ENCODE results near the gene HOXD1.

GRCh38 chr2:176234940-176235339, 46.5 kb downstream of the HOXD1 start:
- TF ChIP-seq, protein P1, sequence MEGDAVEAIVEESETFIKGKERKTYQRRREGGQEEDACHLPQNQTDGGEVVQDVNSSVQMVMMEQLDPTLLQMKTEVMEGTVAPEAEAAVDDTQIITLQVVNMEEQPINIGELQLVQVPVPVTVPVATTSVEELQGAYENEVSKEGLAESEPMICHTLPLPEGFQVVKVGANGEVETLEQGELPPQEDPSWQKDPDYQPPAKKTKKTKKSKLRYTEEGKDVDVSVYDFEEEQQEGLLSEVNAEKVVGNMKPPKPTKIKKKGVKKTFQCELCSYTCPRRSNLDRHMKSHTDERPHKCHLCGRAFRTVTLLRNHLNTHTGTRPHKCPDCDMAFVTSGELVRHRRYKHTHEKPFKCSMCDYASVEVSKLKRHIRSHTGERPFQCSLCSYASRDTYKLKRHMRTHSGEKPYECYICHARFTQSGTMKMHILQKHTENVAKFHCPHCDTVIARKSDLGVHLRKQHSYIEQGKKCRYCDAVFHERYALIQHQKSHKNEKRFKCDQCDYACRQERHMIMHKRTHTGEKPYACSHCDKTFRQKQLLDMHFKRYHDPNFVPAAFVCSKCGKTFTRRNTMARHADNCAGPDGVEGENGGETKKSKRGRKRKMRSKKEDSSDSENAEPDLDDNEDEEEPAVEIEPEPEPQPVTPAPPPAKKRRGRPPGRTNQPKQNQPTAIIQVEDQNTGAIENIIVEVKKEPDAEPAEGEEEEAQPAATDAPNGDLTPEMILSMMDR (conservative IDR thresholded peaks at IDR 0.05), result no peak
- TF ChIP-seq EZH2 (IDR thresholded peaks at IDR 0.05; ENCODE audit: low read depth), result no peak
